Tibial nerve (tissue), 4 donors: ENCODE measurements around the gene XYLT1.
"Not testable (repeated sequence)": the region's sequence is repeated elsewhere in the genome, so short reads cannot be mapped to it uniquely, and the experiment has no call there.

Experiments
- CTCF ChIP-seq, 5 experiments: fragments of 200-600 bp in 3 of 5; fragments of 450-650 bp in 2 of 5; sonication (generic) in 3 of 5; IDR thresholded peaks; one replicate each; pipeline ENCODE4 v1.5.1; 2016 to 2019; ENCODE audit warnings: antibody characterized with exemption in 5 of 5, mild to moderate bottlenecking in 3 of 5, moderate library complexity in 2 of 5
- EP300 ChIP-seq, 2 donors: sonication (generic); formaldehyde crosslinking; IDR thresholded peaks; one replicate each; pipeline ENCODE4 v1.6.1; 2017; ENCODE audit warnings: antibody characterized with exemption in 2 of 2, mild to moderate bottlenecking in 1 of 2
- POLR2A ChIP-seq, 2 donors: fragments of 450-650 bp; IDR thresholded peaks; one replicate each; pipeline ENCODE4 v1.6.1; 2017; ENCODE audit warnings: antibody characterized with exemption in 2 of 2, mild to moderate bottlenecking in 2 of 2, moderate library complexity in 2 of 2

DNA sequence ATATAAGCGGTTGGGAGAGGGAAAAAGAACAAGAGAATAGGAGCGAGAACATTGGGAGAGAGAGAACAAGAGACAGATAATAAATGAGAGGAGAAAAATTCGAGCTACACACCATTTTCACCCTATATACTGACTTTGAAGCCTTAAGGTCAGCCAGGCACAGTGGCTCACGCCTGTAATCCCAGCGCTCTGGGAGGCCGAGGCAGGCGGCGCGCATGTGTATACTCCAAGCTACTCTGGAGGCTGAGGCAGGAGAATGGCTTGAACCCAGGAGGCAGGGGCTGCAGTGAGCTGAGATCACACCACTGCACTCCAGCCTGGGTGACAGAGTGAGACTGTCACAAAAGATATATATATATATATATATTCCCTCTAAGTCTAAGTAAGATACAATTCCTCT lies 164.5 kb downstream of the XYLT1 start:
- TF ChIP-seq CTCF, POLR2A, EP300 (IDR thresholded peaks at IDR 0.05): not testable (repeated sequence)
